IPS-NIHi7 (cell line): ENCODE results near the gene TFF1.
"Not testable (repeated sequence)": the region's sequence is repeated elsewhere in the genome, so short reads cannot be mapped to it uniquely, and the experiment has no call there.

Experiments used
- DNase-seq: peaks from one replicate; pipeline ENCODE4 v3.0.0; 2012; ENCODE audit warnings: mixed read lengths; ENCODE audit errors: extremely low spot score

The TFF1 gene

DNA sequence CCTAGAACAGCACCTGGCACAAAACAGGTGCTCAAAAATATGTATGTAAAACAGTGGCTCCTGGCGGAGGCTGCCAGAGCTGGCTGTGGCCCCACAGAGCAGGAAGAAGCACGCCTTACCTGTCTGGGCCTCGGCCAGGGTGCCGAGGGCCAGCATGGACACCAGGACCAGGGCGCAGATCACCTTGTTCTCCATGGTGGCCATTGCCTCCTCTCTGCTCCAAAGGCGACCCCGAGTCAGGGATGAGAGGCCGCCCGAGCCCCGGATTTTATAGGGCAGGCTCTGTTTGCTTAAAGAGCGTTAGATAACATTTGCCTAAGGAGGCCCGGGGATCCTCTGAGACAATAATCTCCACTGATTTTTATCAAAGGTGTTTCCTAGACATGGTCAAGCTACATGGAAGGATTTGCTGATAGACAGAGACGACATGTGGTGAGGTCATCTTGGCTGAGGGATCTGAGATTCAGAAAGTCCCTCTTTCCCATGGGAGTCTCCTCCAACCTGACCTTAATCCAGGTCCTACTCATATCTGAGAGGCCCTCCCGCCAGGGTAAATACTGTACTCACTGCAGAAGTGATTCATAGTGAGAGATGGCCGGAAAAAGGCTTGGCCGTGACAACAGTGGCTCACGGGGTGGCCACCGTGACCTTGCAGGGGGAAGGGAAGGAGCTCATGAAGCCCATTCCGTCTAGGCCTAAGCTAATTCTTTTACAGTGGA lies at the start of gene TFF1:
TFF1 (minus strand) TSS at position 244 of the 719 bp plus-strand sequence; CDS start at position 204, 40 bp downstream.
- no peak for DNase-seq

DNA sequence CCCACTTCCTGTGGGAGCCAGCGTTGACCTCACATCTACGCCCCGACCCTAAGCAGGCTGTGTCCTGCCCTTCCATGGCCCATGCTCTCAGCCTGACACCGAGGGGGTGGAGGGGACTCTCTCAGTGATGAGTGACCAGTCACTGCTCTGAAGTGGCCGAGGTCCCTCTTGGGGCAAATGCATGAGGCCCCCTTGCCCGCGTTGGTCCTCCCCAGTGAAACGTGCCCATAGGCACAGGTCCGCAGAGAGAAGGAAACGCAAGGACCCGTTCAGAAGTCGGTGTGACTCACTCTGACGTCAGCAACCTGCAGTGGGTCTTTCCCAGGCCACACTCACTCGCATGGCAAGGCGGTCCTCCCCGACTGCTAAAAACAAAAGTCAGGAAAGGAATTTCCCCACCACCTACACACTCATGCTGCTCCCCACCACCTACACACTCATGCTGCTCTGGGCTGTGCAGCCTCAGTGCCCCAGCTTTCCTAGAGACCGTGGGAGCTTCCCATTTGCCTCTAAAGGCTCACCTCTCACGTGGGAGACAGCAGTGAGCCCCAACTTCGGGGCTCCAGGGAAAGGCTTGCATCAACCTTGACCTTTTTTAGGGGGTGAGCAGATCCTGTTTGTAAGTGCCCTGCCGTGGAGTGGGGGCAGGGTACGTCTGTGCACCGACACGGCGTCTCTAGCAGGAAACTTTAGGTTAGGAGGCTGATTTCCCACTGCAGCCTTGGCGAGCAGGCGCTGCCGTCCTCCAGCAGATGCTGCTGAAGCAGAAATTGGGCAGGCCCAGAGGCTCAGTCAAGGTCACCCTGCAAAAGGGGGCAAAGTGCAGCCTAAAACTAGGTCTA lies 48.8 kb upstream of the TFF1 start:
- peak; percentile 46 for DNase-seq

DNA sequence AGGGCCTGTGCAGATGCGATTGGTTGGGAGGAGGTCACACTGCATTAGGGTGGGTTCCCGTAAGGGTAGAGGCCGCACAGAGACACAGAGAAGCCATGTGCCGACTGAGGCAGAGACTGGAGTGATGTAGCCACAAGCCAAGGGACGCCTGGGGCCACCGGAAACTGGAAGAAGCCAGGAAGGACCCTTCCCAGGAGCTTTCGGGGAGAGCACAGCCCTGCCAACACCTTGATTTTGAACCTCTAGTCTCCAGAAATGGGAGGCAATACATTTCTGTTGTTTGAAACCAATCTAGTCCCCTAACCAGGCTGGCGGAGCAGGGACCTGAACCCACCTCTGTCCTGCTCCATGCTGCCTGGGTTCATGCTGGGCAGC lies 48.2 kb upstream of the TFF1 start:
- DNase-seq = no peak

DNA sequence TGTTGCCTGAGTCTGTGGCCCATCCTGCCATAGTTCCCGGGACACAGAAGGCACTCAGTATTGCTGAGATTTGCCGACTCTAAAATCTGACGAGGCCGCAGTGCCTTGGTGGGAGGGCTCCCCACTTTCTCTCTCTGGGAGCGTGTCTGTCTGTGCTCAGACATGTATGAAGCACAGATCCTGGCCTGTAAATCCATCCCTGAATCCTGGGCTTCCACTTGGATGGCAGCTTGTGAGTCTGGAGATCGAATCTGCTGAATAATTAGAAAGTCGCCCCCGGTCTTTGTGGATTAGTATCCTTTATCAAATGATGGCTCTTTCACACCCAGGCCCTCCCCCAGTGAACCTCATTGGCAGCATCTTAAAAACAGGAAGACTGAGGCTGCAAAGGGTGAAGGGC lies 47.7 kb upstream of the TFF1 start:
- no peak for DNase-seq

DNA sequence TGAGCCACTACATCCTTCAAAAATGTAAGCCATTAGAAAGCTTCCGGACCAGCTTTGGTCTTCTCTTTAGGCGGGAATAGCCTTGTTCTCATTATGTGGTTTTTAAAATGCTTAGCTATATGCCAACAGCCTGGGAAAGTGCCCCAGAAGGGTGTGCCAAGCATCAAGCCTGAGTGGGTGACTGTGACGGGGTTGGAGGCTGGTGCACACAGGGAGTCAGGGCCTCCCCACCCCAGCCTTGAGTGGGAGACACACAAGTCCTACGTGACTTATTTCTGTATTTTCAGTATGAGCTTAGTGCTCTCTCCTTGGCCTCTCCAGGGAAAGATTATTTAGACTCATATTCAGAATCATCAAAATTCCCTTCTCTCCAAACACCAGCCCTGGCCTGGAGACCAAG lies 47.2 kb upstream of the TFF1 start:
- no peak for DNase-seq

DNA sequence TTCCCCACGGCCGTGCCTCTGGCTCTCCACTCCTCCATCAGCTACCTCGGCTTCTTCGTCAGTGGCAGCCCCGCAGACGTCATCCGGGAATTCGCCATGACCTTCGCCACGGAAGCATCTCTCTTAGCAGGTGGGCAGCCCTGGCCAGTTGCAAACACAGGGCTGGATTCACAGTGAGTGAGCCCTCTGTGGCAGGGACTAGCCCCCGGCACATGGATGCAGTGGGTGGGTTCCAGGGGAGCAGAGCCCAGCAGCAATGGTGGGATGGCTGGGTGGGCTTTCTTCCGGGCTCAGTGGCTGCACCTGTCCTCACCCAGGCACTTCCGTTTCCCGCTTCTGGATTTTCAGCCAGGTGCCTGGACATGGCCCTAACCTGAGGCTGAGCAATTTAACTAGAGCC lies 46.8 kb upstream of the TFF1 start:
- DNase-seq = no peak

DNA sequence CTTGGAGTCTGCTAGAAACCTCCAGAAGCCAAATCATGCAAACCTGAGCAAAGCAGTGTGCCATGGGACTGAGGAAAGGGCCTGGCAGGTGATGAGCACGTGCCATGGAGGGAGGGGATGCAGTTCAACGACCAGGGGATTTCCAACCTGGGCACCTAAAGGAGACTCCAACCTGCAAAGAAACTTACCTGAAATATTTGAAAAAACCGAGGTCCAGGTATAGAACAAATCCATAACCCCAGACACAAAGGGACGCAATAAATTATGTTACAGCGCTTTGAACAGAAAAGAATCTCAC lies 46.2 kb upstream of the TFF1 start:
- DNase-seq = no peak

DNA sequence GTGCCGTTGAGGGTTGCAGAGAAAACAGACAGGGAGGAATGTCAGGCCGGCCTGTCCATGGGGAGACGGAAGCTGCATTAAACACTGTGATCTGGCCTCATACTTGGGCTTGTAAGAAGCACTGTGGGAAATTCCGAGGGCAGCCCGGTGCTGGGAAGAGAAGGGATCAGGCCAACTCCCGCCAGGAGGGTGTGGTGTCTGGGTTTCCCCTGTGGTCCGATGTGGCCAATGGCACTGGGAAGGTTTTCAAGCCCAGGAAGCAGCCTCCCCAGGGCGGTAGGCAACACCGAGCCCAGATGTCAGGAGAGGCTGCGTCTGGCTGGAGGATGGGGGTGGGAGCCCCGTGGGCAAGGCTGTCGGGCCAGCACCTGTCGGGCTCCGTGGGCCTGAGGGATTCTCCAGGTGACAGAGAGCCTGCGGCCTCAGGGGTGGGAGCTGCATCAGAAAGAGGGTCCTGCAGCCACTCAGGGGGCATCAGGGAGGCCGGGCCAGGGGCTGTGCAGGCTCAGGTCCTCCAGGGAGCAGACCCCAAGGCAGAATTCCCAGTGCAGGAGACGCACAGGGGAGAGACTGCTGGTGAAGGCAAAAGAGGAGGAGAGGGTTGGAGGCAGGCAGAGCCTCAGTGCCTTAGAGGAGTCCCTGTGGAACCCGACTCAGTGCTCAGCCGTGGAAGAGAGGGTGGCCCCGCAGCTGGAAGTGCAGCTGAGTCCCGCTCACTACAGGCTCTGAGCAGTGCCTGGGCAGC lies 45.7 kb upstream of the TFF1 start:
- no peak for DNase-seq

DNA sequence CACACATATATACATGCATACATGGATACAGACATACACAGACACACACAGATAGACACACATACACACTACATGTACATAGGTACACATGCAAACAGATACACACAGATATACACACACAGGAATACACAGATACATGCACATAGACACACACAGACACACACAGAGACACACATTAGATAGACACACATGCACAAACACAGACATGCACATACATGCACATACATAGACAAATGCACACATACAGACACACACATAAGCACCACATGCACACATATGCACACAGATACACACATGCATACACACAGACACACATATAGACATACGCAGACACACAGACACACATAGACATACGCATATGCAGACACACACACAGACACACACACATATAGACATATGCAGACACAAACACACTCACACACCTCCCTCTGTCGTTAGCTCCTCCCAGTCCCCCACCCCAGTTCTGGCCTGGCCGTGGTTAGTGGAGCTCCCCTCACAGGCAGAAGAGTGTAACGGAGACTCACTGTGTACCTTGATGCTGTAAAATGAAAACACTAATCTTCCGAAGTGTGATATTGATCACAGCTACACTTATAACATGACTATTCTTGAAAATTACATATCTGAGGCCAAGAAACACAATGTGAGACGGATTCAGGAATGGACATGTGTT lies 45.0 kb upstream of the TFF1 start:
- DNase-seq = peak; percentile 65

DNA sequence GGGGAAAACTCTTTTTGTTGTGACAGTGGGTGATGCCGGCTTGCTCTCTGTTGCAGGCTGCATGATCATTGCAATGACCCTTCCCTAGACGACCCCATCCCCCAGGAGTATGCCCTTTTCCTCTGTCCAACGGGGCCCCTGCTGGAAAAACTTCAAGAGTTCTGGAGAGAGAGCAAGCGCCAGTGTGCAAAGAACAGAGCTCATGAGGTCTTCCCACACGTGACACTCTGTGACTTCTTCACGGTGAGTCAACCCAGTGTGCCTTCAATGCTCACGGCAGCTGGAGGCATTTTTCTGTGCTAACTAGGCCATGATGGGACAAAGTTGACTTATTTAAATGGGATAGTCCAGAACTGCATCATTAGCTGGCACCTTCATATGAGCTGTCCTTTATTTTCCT lies 43.0 kb upstream of the TFF1 start:
- no peak for DNase-seq

DNA sequence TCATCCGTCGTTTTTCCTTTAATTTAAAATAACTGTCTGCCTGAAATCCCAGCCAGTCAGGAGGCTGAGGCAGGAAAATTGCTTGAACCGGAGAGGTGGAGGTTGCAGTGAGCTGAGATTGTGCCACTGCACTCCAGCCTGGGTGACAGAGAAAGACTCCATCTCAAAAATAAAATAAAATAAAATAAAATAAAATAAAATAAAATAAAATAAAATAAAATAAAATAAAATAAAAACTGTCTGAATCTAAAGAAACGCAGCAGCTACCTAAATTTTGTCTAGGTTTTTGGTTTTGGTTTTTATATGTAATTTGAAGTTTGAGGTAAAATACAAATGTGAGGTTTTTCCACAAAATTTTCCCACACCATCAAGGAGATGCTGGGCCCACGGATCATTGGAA lies 42.4 kb upstream of the TFF1 start:
- DNase-seq = not testable (repeated sequence)

DNA sequence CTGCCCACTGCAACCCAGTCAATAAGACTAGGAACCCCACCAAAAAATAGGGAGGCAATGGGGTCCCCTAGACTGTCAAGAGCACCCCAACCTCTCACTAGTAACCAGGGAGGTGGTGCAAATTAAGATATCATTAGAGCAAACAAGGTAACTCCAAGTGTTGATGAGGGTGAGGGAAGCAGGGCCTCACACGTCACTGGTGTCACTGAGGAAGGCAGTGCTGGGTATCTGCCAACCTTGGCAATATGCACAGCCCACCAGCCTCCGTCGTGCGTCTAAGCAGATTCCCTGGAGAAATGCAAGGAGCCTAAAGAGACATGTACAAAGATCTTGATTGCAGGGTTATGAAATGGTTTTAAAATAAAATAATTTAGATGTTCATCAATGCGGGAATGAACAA lies 41.1 kb upstream of the TFF1 start:
- no peak for DNase-seq

DNA sequence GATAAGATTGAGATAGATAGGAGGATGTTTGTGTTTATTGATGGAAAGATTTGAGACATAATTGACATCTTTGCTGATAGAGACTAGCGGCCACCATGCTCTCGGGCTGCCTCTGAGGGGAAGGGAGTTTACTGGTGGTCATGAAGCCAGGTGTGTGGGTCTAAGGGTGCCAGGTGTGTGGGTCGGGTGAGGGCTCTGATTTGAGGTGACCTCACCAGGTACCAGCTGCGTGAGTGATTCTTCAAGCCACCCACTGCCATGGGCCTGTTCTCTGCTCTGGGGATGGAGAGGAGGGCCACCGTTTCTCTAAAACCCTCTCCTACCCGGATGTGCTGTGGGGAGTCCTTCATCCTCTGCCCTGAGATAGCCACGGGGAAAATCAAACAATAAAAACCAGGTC lies 40.5 kb upstream of the TFF1 start:
- DNase-seq = no peak

DNA sequence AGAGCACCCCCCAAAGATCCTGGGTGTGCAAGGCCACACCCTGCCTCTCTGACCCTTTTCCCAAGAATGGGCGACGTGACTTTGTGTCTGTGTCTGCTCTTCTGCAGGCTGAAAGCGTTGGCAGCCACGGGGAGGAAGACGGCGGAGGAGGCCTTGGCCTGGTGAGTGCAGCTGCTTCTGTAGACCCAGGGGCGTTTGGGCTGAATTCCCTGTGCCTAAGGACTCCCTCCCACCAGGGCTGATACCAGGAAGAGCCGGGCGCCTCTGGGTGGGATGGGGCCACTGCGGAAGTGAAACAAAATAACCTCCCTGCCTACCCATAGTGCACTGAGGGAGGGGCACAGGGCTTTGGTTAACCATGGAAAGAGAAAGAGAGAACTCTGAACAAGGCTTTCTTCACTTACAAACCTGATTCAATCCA lies 39.9 kb upstream of the TFF1 start:
- no peak for DNase-seq

DNA sequence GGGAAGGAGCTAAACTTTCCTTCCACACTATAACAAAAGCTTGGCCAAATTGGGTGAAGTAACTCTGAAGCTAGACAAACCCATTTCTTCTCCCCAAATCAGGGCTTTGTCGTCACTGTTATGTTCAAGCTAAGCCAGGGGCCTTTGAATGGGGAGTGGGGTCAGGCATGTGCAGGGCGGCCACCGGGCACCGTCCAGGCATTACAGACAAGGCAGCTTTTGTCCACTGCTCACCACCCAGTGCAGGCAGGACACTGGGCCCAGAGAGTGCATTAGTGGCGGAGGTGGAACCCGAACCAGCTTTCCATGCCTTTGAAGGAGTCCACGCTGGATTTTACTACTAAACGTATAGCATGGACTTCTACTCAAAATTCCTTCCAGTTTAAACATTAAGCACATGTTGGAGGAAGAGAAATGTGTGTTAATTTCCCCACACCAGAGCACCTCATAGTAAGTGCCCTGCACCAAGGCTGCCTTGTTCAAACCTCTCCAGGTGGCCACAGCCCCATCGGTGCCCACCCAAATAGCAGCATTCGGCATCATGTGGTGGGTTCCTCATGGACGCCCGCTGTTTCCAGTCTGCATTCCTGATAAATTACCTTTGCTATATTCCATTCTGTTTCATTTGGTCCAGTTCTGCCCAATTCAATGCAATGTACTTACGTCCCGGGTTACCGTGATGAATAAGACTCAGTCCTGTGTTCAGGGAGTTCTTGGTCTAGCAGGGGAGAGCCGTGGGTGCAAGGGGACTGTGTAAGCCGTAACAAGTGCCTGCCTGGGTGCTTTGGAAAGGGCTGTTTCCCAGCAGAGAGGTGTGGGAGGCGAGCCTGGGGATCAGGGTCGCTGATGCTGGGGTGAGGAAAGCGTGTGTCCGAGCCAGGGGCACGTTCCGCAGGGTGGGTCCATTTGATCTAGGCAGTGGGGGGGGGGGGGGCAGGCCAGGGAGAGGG lies 39.0 kb upstream of the TFF1 start:
- DNase-seq = no peak

DNA sequence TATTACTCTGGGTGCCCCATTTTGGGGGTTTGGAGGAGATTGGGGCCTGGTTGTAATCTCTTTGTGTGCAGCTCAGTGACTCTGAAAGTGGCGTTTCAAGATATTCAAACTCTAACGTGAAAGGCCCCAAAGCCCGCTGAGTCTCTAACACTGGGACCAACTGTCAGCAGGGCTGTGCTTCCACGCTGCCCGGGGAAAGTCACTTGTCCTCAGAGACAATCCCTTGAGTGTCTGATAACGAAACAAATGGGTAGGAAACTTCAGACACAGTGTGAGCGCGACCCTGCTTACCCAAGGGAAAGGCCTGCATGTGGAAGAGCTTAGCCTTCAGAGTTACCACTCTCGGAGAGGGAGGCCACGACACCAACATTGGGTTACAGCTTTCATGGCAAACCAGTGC lies 38.2 kb upstream of the TFF1 start:
- DNase-seq = no peak

DNA sequence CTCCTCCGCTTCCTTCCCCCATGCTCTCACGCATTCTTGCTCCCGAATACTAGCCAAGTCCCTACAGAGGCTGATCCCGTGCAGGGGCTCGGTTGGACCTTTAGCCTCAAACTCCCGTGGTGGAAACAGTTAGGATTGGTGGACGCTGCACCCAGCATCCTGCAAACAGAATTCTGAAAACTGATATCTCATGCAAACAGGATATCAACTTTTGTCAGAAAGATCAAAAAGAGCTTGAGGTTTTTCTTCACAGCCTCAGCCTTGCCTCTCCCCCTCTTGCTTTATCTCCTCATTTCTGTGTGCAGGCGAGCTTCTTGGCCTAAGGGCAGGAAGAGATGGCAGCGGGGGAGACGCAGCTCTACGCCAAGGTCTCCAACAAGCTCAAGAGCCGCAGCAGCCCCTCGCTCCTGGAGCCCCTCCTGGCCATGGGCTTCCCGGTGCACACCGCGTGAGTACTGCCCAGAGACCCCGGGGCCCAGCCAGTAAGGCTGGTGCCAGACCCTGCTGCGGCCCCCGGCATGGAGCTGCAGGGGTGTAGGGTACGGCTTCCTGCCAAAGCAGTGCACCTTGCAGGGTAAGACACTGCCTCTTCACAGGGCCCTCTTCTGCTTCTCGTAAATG lies 37.4 kb upstream of the TFF1 start, which contains the start of gene UBASH3A:
UBASH3A (plus strand) TSS at position 292 of the 621 bp plus-strand sequence; CDS start at position 336, 44 bp downstream.
- DNase-seq = no peak

DNA sequence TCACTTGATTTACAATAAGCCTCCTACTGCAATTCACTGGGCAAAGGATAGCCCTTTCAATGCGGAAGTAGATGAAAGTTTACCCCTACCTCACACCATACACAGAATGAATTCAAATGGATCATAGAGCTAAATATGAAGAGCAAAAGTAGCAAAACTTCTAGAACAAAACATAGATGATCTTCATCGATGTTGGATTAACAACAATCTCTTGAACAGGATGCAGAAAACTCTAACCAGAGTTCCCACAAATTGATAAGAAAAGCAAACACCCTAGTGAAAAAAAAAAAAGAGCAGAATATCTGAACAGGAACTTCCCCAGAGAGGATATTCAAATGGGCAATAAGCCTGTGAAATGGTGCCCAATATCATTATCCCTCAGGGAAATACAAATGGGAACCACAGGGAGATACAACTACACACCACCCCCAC lies 35.5 kb upstream of the TFF1 start:
- DNase-seq = no peak

DNA sequence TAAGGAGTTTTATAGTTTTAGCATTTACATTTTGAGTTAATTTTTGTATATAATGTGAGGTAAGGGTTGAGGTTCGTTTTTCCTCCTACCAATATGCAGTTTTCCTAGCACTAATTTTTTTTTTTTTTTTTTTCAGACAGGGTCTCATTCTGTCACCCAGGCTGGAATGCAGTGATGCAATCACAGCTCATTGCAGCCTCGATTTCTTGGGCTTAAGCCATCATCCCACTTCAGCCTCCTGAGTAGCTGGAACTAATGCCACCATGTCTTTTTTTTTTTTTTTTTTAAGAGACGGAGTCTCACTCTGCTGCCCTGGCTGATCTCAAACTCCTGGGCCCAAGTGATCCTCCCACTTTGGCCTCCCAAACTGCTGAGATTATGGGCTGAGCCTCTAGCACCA lies 34.8 kb upstream of the TFF1 start:
- DNase-seq = no peak

DNA sequence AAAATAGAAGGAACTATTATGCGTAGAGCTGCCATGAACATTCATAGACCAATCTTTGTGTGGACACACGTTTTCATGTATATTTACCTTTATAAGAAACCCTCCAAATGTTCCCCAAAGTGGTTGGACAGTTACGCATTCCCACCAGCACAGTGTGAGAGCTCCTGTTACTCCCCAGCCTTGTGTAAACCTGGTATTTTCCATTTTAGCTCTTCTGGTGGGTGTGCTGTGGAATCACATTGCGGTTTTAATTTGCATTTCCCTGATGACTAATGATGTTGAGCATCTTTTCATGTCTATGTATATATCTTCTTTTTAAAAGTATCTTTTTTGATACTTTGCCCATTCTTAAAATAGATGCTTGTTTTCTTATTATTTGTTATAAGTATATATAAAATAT lies 34.2 kb upstream of the TFF1 start:
- DNase-seq = no peak
